Liver (tissue), 9 donors: Measurements from ENCODE around the gene ARHGAP6. TPM values are rescaled to one million over a fixed set of nuclear protein-coding genes. Genes with fewer than 3 reads are reported as not detected.

Experiments used
- DNase-seq: peaks from one replicate; pipeline ENCODE4 v3.0.0-alpha.2; 2017; ENCODE audit warnings: low spot score
- H3K27ac ChIP-seq, 2 donors: one replicate each; pipeline ENCODE4 v1.7.0; 2013; ENCODE audit warnings: inconsistent platforms in 2 of 2, low read length in 2 of 2, control low read depth in 1 of 2, low read depth in 1 of 2, mild to moderate bottlenecking in 1 of 2
- H3K27me3 ChIP-seq, 4 donors: one replicate each; pipeline versions ENCODE4 v1.6.1 to v1.7.0; 2013; ENCODE audit warnings: low read length in 3 of 4, inconsistent platforms in 1 of 4, mild to moderate bottlenecking in 1 of 4, moderate library complexity in 1 of 4; ENCODE audit not compliant: control insufficient read depth in 4 of 4, insufficient read depth in 4 of 4
- H3K36me3 ChIP-seq, 4 donors: one replicate each; pipeline versions ENCODE4 v1.6.1 to v1.7.0; 2013; ENCODE audit warnings: low read length in 3 of 4, mild to moderate bottlenecking in 3 of 4, low read depth in 1 of 4, moderate library complexity in 1 of 4; ENCODE audit not compliant: control insufficient read depth in 4 of 4, insufficient read depth in 3 of 4
- H3K4me1 ChIP-seq, 4 donors: one replicate each; pipeline versions ENCODE4 v1.6.1 to v1.7.0; 2013; ENCODE audit warnings: low read length in 3 of 4, mild to moderate bottlenecking in 3 of 4, moderate library complexity in 1 of 4; ENCODE audit not compliant: control insufficient read depth in 4 of 4, insufficient read depth in 4 of 4
- H3K4me3 ChIP-seq, 3 donors: one replicate each; pipeline versions ENCODE4 v1.6.1 to v1.7.0; 2013; ENCODE audit warnings: low read length in 3 of 3, control low read depth in 1 of 3, low read depth in 1 of 3, mild to moderate bottlenecking in 1 of 3
- H3K9ac ChIP-seq, 2 donors: one replicate each; pipeline ENCODE4 v1.7.0; 2013; ENCODE audit warnings: low read length in 2 of 2, mild to moderate bottlenecking in 2 of 2, moderate library complexity in 2 of 2, control low read depth in 1 of 2, low read depth in 1 of 2
- H3K9me3 ChIP-seq, 4 donors: one replicate each; pipeline versions ENCODE4 v1.6.1 to v1.7.0; 2013; ENCODE audit warnings: low read length in 3 of 4; ENCODE audit not compliant: control insufficient read depth in 4 of 4
- ATF3 ChIP-seq: IDR thresholded peaks from 2 replicates; pipeline ENCODE4 v1.6.1; 2016; ENCODE audit warnings: antibody characterized with exemption
- CTCF ChIP-seq: fragments of 150-350 bp; IDR thresholded peaks from 2 replicates; pipeline ENCODE4 v1.5.1; 2017; ENCODE audit warnings: improper control_type of control experiment, low read depth, low read length; ENCODE audit not compliant: missing input control
- EGR1 ChIP-seq, 2 donors: IDR thresholded peaks; 2 replicates each; pipeline ENCODE4 v1.6.1; 2016 to 2018; ENCODE audit warnings: antibody characterized with exemption in 2 of 2, low read depth in 2 of 2
- FOXA1 ChIP-seq: IDR thresholded peaks from 2 replicates; pipeline ENCODE4 v1.6.1; 2016; ENCODE audit warnings: antibody characterized with exemption
- FOXA2 ChIP-seq: IDR thresholded peaks from 2 replicates; pipeline ENCODE4 v1.6.1; 2016; ENCODE audit warnings: antibody characterized with exemption
- GABPA ChIP-seq, 2 donors: IDR thresholded peaks in 1 of 2; conservative IDR thresholded peaks in 1 of 2; 2 replicates each; pipeline ENCODE4 v1.6.1; 2016; ENCODE audit warnings: antibody characterized with exemption in 2 of 2, mild to moderate bottlenecking in 1 of 2, moderate library complexity in 1 of 2
- HNF4G ChIP-seq: IDR thresholded peaks from 2 replicates; pipeline ENCODE4 v1.6.1; 2016; ENCODE audit warnings: antibody characterized with exemption
- JUND ChIP-seq, 2 donors: IDR thresholded peaks; 2 replicates each; pipeline ENCODE4 v1.6.1; 2016; ENCODE audit warnings: antibody characterized with exemption in 2 of 2
- MAX ChIP-seq: IDR thresholded peaks from 2 replicates; pipeline ENCODE4 v1.6.1; 2016; ENCODE audit warnings: antibody characterized with exemption
- RAD21 ChIP-seq, 2 donors: IDR thresholded peaks; 2 replicates each; pipeline ENCODE4 v1.6.1; 2016; ENCODE audit warnings: antibody characterized with exemption in 2 of 2, mild to moderate bottlenecking in 2 of 2
- REST ChIP-seq: IDR thresholded peaks from 2 replicates; pipeline ENCODE4 v1.6.1; 2016; ENCODE audit warnings: antibody characterized with exemption, mild to moderate bottlenecking
- RXRA ChIP-seq, 2 donors: IDR thresholded peaks; 2 replicates each; pipeline ENCODE4 v1.6.1; 2017 to 2018; ENCODE audit warnings: antibody characterized with exemption in 2 of 2, mild to moderate bottlenecking in 1 of 2
- SP1 ChIP-seq: IDR thresholded peaks from 2 replicates; pipeline ENCODE4 v1.6.1; 2018; ENCODE audit warnings: antibody characterized with exemption, mild to moderate bottlenecking
- TAF1 ChIP-seq: conservative IDR thresholded peaks from 2 replicates; pipeline ENCODE4 v1.6.1; 2016; ENCODE audit warnings: antibody characterized with exemption, mild to moderate bottlenecking
- YY1 ChIP-seq: IDR thresholded peaks from 2 replicates; pipeline ENCODE4 v1.6.1; 2016; ENCODE audit warnings: antibody characterized with exemption, mild to moderate bottlenecking
- ZBTB33 ChIP-seq: IDR thresholded peaks from 2 replicates; pipeline ENCODE4 v1.6.1; 2016; ENCODE audit warnings: antibody characterized with exemption
- WGBS: extraction: QIAGEN DNeasy Blood & Tissue Kit; methylation state at CpG from one replicate; pipeline ENCODE4 v1.1.7; 2013; 5-methylcytosine and 5-hydroxymethylcytosine counted together
- polyA plus RNA-seq, 2 donors: library from polyadenylated mRNA; stranded (reverse) in 1 of 2; unstranded in 1 of 2; fragments of 200-250 nt in 1 of 2; fragments of >200 nt in 1 of 2; fragmentation: Nextera tagmentation in 1 of 2; extraction: Ambion mirVana in 1 of 2; gene quantifications; one replicate each; pipeline versions ENCODE4 v1.2.1 to v1.2.3, GENCODE V29; 2013 to 2015
- total RNA-seq, 2 donors: library from RNA; depleted of rRNA; stranded (reverse); fragments of >200 nt; gene quantifications; one replicate each; pipeline ENCODE4 v1.2.3, GENCODE V29; 2014
- donor health status: healthy.
- donor health status: healthy.
- donor health status: healthy.
- donor health status: healthy.
- donor health status: healthy.

ARHGAP6 gene
- total and polyA plus RNA-seq, 4 donors, result 0.10 to 2.2 (median 0.65) TPM

- TF ChIP-seq ATF3, result no peak
- TF ChIP-seq JUND (IDR thresholded peaks at IDR 0.05), result no peak
- TF ChIP-seq GABPA (IDR thresholded peaks at IDR 0.05 in 1 of 2, conservative IDR thresholded peaks at IDR 0.05 in 1 of 2), result no peak
- no peak for TF ChIP-seq ZBTB33
- TF ChIP-seq CTCF, result no peak
- no peak for TF ChIP-seq YY1
- TF ChIP-seq SP1, result no peak
- no peak for TF ChIP-seq MAX
- no peak for TF ChIP-seq FOXA1
- no peak for TF ChIP-seq REST
- no peak for TF ChIP-seq HNF4G
- TF ChIP-seq FOXA2, result no peak
- no peak for TF ChIP-seq RAD21 (IDR thresholded peaks at IDR 0.05)
- no peak for TF ChIP-seq TAF1
- TF ChIP-seq RXRA (IDR thresholded peaks at IDR 0.05), result no peak
- no peak for TF ChIP-seq EGR1 (IDR thresholded peaks at IDR 0.05; ENCODE audit: low read depth in 2 of 2)
- Histone ChIP-seq H3K4me1 (no peaks in the 10 kb centered on the region), H3K27ac (no peak overlapping the region), H3K9ac (no peak overlapping the region), H3K9me3 (no peaks in the 10 kb centered on the region), H3K27me3 (peaks cover 0 to 4% (median 0%) of the 10 kb centered on the region in 4 donors), H3K4me3 (no peak overlapping the region), H3K36me3 (no peaks in the 10 kb centered on the region)
- DNase-seq, result no peak
- 85% methylated on average over 5 of the region's 5 CpGs for WGBS
Observed at GRCh38 chrX:11535156-11535919, 130.4 kb downstream of the ARHGAP6 start.
